HCT116 (cell line): ENCODE data around the gene WNK2. TPM values are rescaled to one million over a fixed set of nuclear protein-coding genes. Genes with fewer than 3 reads are reported as not detected.

ENCODE experiments used
- ATAC-seq: fragments of 200-7000 bp; cut with Tn5 transposase; 2 replicates; pipeline ENCODE4 v1.9.1; 2020; ENCODE audit warnings: mild to moderate bottlenecking, moderate library complexity
- BruUV-seq: library from RNA; stranded (reverse); fragments of 400-500 nt; replicated peaks from 2 replicates; lab custom pipeline; 2021; lab: Mats Ljungman, UMichigan
- CTCF ChIA-PET: fragments of 300-600 bp; sonication (Branson Sonifier 250); formaldehyde crosslinking; loops from one replicate; lab custom pipeline; 2021; ENCODE audit warnings: antibody characterized with exemption; lab: Charles Lee
- POLR2A ChIA-PET: fragments of 300-600, 350-600 bp; sonication (Branson Sonifier 250); formaldehyde crosslinking; loops from one replicate; lab custom pipeline; 2021; ENCODE audit warnings: antibody characterized with exemption; lab: Charles Lee
- RAD21 ChIA-PET, 2 experiments: fragments of 300-600 bp; sonication (Branson Sonifier 250); formaldehyde crosslinking; loops; one replicate each; lab custom pipeline; 2023; ENCODE audit warnings: low total read pairs in 2 of 2; ENCODE audit not compliant: uncharacterized antibody in 2 of 2, unreplicated experiment in 2 of 2, low non-redundant PET in 1 of 2; lab: Charles Lee
- DNase-seq: peaks from one replicate; pipeline ENCODE4 v3.0.0-alpha.2; 2010; ENCODE audit warnings: low read depth, low spot score
- H2AFZ ChIP-seq: fragments of 200-600 bp; shearing (Covaris generic), sonication (generic); 2 replicates; pipeline ENCODE4 v1.6.1; 2017; ENCODE audit warnings: low read depth, mixed run types, mixed read lengths, antibody characterized with exemption, low read length; ENCODE audit not compliant: poor library complexity, severe bottlenecking
- H3K27ac ChIP-seq: 2 replicates; pipeline ENCODE4 v1.5.1; 2012; ENCODE audit warnings: low read depth, low read length
- H3K27me3 ChIP-seq: fragments of 200-600 bp; sonication (generic); 2 replicates; pipeline ENCODE4 v1.6.1; 2016; ENCODE audit warnings: mixed run types, low read length, mixed read lengths; ENCODE audit not compliant: insufficient read depth
- H3K36me3 ChIP-seq, 2 experiments: fragments of 200-500 bp in 1 of 2; fragments of 200-600 bp in 1 of 2; sonication (Bioruptor generic) in 1 of 2; sonication (generic) in 1 of 2; 2 replicates each; pipeline versions ENCODE4 v1.5.1 to v1.6.1; 2014 to 2016; ENCODE audit warnings: low read length in 2 of 2, inconsistent platforms in 1 of 2, mixed read lengths in 1 of 2, mixed run types in 1 of 2; ENCODE audit not compliant: insufficient read depth in 2 of 2, control insufficient read depth in 1 of 2
- H3K4me1 ChIP-seq, 2 experiments: fragments of 200-600 bp in 1 of 2; sonication (generic) in 1 of 2; 2 replicates each; pipeline versions ENCODE4 v1.5.1 to v1.6.1; 2012 to 2017; ENCODE audit warnings: low read length in 2 of 2, inconsistent platforms in 1 of 2, mild to moderate bottlenecking in 1 of 2, mixed read lengths in 1 of 2, mixed run types in 1 of 2, moderate library complexity in 1 of 2; ENCODE audit not compliant: insufficient read depth in 2 of 2, control insufficient read depth in 1 of 2
- H3K4me2 ChIP-seq: fragments of 200-600 bp; sonication (generic); 2 replicates; pipeline ENCODE4 v1.6.1; 2017; ENCODE audit warnings: mixed run types, low read length, mixed read lengths
- H3K4me3 ChIP-seq, 2 experiments: fragments of 200-600 bp in 1 of 2; sonication (generic) in 1 of 2; replicated peaks in 1 of 2; 2 replicates each; pipeline ENCODE4 v1.5.1; 2011 to 2016; ENCODE audit warnings: low read length in 2 of 2, control low read depth in 1 of 2, low read depth in 1 of 2, mild to moderate bottlenecking in 1 of 2, mixed read lengths in 1 of 2, mixed run types in 1 of 2
- H3K79me2 ChIP-seq: fragments of 200-600 bp; sonication (generic); 2 replicates; pipeline ENCODE4 v1.6.1; 2017; ENCODE audit warnings: mild to moderate bottlenecking, mixed run types, low read length, moderate library complexity, mixed read lengths; ENCODE audit not compliant: insufficient read depth
- H3K9ac ChIP-seq: fragments of 200-600 bp; sonication (generic); 2 replicates; pipeline ENCODE4 v1.6.1; 2016; ENCODE audit warnings: low read length, mixed read lengths
- H3K9me2 ChIP-seq: fragments of 200-600 bp; sonication (generic), shearing (Covaris generic); 2 replicates; pipeline ENCODE4 v1.6.1; 2017; ENCODE audit warnings: mixed run types, mild to moderate bottlenecking, moderate library complexity; ENCODE audit not compliant: insufficient read depth
- H3K9me3 ChIP-seq, 2 experiments: fragments of 200-500 bp in 1 of 2; fragments of 200-600 bp in 1 of 2; sonication (Bioruptor generic) in 1 of 2; sonication (generic) in 1 of 2; 2 replicates each; pipeline ENCODE4 v1.6.1; 2014 to 2017; ENCODE audit warnings: low read length in 2 of 2, mixed read lengths in 2 of 2, inconsistent platforms in 1 of 2, low read depth in 1 of 2, mild to moderate bottlenecking in 1 of 2, mixed run types in 1 of 2, moderate library complexity in 1 of 2; ENCODE audit not compliant: control insufficient read depth in 1 of 2, insufficient read depth in 1 of 2
- H4K20me1 ChIP-seq: fragments of 200-600 bp; sonication (generic), shearing (Covaris generic); 2 replicates; pipeline ENCODE4 v1.6.1; 2017; ENCODE audit warnings: mixed run types, mild to moderate bottlenecking, moderate library complexity; ENCODE audit not compliant: insufficient read depth
- FOSL1 ChIP-seq: IDR thresholded peaks from 2 replicates; pipeline ENCODE4 v1.6.1; 2012; ENCODE audit warnings: low read depth
- JUND ChIP-seq: IDR thresholded peaks from 2 replicates; pipeline ENCODE4 v1.6.1; 2012
- RAD21 ChIP-seq: IDR thresholded peaks from 2 replicates; pipeline ENCODE4 v1.6.1; 2012; ENCODE audit warnings: low read depth, mild to moderate bottlenecking
- REST ChIP-seq: IDR thresholded peaks from 2 replicates; pipeline ENCODE4 v1.6.1; 2012; ENCODE audit warnings: low read depth
- SRF ChIP-seq: IDR thresholded peaks from 2 replicates; pipeline ENCODE4 v1.6.1; 2012; ENCODE audit warnings: low read depth
- TCF7L2 ChIP-seq: IDR thresholded peaks from 2 replicates; pipeline ENCODE4 v1.7.0; 2011; ENCODE audit warnings: borderline replicate concordance, inconsistent platforms; ENCODE audit not compliant: insufficient read depth, insufficient read length; ENCODE audit errors: extremely low read depth
- intact Hi-C: fragments of 100-400 bp; cut with micrococcal nuclease; formaldehyde crosslinking; loops from 2 replicates; pipeline ENCODE4 v1.10.0; 2022
- total RNA-seq: library from RNA; stranded (reverse); gene quantifications from one replicate; pipeline ENCODE4 v1.2.1, GENCODE V29; 2021; ENCODE audit not compliant: unreplicated experiment
- TF ChIP-seq, protein P1 (sequence below): IDR thresholded peaks from 2 replicates; pipeline ENCODE4 v1.6.1; 2012
- TF ChIP-seq, protein P2 (sequence below), 3 experiments: fragments of 200-600 bp in 1 of 3; sonication (generic) in 1 of 3; IDR thresholded peaks in 2 of 3; conservative IDR thresholded peaks in 1 of 3; 2 replicates each; pipeline ENCODE4 v1.5.1; 2012 to 2017; ENCODE audit warnings: low read depth in 2 of 3, low read length in 2 of 3, antibody characterized with exemption in 1 of 3, borderline replicate concordance in 1 of 3, control low read depth in 1 of 3, mild to moderate bottlenecking in 1 of 3, mixed read lengths in 1 of 3, mixed run types in 1 of 3, moderate library complexity in 1 of 3; ENCODE audit not compliant: insufficient read depth in 1 of 3
- TF ChIP-seq, protein P3 (sequence below): IDR thresholded peaks from 2 replicates; pipeline ENCODE4 v1.6.1; 2011; ENCODE audit warnings: mild to moderate bottlenecking, low read length, moderate library complexity; ENCODE audit not compliant: insufficient replicate concordance; ENCODE audit errors: extremely low read depth

Gene WNK2
- total RNA-seq, 1 experiment from 2014 or later: 24.4 TPM

- Histone ChIP-seq H3K4me3 (no peak overlapping the region), H3K27ac (no peak overlapping the region), H3K4me2 (no peak overlapping the region), H3K9me3 (no peaks in the 10 kb centered on the region), H3K79me2 (no peaks in the 10 kb centered on the region), H3K9me2 (no peaks in the 10 kb centered on the region), H3K36me3 (no peaks in the 10 kb centered on the region), H3K9ac (no peak overlapping the region), H3K4me1 (no peaks in the 10 kb centered on the region), H2AFZ (no peak overlapping the region), H3K27me3 (no peaks in the 10 kb centered on the region), H4K20me1 (no peaks in the 10 kb centered on the region)
- CTCF ChIA-PET: no interaction called here
- ATAC-seq: no peak
- RAD21 ChIA-PET: no interaction called here
- no peak for DNase-seq
- POLR2A ChIA-PET: no interaction called here
- intact Hi-C loops: no loop called here
- TF ChIP-seq REST (no peak), JUND (no peak), FOSL1 (no peak), SRF (no peak), RAD21 (no peak), TCF7L2 (no peak)
- TF ChIP-seq, protein P1, sequence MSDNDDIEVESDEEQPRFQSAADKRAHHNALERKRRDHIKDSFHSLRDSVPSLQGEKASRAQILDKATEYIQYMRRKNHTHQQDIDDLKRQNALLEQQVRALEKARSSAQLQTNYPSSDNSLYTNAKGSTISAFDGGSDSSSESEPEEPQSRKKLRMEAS: no peak
- TF ChIP-seq, protein P2, sequence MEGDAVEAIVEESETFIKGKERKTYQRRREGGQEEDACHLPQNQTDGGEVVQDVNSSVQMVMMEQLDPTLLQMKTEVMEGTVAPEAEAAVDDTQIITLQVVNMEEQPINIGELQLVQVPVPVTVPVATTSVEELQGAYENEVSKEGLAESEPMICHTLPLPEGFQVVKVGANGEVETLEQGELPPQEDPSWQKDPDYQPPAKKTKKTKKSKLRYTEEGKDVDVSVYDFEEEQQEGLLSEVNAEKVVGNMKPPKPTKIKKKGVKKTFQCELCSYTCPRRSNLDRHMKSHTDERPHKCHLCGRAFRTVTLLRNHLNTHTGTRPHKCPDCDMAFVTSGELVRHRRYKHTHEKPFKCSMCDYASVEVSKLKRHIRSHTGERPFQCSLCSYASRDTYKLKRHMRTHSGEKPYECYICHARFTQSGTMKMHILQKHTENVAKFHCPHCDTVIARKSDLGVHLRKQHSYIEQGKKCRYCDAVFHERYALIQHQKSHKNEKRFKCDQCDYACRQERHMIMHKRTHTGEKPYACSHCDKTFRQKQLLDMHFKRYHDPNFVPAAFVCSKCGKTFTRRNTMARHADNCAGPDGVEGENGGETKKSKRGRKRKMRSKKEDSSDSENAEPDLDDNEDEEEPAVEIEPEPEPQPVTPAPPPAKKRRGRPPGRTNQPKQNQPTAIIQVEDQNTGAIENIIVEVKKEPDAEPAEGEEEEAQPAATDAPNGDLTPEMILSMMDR (IDR thresholded peaks at IDR 0.05 in 2 of 3, conservative IDR thresholded peaks at IDR 0.05 in 1 of 3; ENCODE audit: borderline replicate concordance in 1 of 3, insufficient read depth in 1 of 3, low read depth in 2 of 3, low read length in 2 of 3): no peak
- TF ChIP-seq, protein P3, sequence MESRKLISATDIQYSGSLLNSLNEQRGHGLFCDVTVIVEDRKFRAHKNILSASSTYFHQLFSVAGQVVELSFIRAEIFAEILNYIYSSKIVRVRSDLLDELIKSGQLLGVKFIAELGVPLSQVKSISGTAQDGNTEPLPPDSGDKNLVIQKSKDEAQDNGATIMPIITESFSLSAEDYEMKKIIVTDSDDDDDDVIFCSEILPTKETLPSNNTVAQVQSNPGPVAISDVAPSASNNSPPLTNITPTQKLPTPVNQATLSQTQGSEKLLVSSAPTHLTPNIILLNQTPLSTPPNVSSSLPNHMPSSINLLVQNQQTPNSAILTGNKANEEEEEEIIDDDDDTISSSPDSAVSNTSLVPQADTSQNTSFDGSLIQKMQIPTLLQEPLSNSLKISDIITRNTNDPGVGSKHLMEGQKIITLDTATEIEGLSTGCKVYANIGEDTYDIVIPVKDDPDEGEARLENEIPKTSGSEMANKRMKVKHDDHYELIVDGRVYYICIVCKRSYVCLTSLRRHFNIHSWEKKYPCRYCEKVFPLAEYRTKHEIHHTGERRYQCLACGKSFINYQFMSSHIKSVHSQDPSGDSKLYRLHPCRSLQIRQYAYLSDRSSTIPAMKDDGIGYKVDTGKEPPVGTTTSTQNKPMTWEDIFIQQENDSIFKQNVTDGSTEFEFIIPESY: no peak
- no TSS peak for BruUV-seq
Measured at GRCh38 chr9:93365427-93366118, 181.6 kb downstream of the WNK2 start.
